NOMO-1 treated with DMSO at 0.1 percent for 48 hours (cell line): ENCODE data around the gene SUFU.
A peak's percentile ranks its signal among the peaks of the same experiment; 100 is the strongest.

Experiments used
- DNase-seq: peaks from one replicate; lab custom pipeline; 2025; ENCODE audit not compliant: unreplicated experiment; lab: John Stamatoyannopoulos, UW

SUFU gene

GRCh38 chr10:102615361-102615760 is 111.6 kb downstream of the SUFU start:
- no peak for DNase-seq

- peak; percentile 5 for DNase-seq
Observed at GRCh38 chr10:102616066-102616770, 112.4 kb downstream of the SUFU start.

GRCh38 chr10:102617041-102617440 is 113.3 kb downstream of the SUFU start:
- DNase-seq = no peak

GRCh38 chr10:102617816-102618215 is 114.0 kb downstream of the SUFU start:
- DNase-seq = no peak

- no peak for DNase-seq
Observed at GRCh38 chr10:102619281-102619981, 115.7 kb downstream of the SUFU start.

GRCh38 chr10:102620138-102620590 is 116.4 kb downstream of the SUFU start:
- no peak for DNase-seq

GRCh38 chr10:102620591-102621442 is 117.0 kb downstream of the SUFU start:
- no peak for DNase-seq

GRCh38 chr10:102621443-102622325 is 117.9 kb downstream of the SUFU start:
- no peak for DNase-seq

GRCh38 chr10:102624094-102624493 is 120.3 kb downstream of the SUFU start:
- no peak for DNase-seq

- DNase-seq = no peak
Observed at GRCh38 chr10:102624751-102625645, 121.2 kb downstream of the SUFU start.

- DNase-seq = no peak
Observed at GRCh38 chr10:102626026-102626685, 122.4 kb downstream of the SUFU start.

GRCh38 chr10:102627291-102627735 is 123.5 kb downstream of the SUFU start:
- DNase-seq = no peak

- no peak for DNase-seq
Observed at GRCh38 chr10:102627736-102628293, 124.0 kb downstream of the SUFU start.

GRCh38 chr10:102628451-102628911 is 124.7 kb downstream of the SUFU start:
- no peak for DNase-seq

GRCh38 chr10:102629661-102630614 is 126.2 kb downstream of the SUFU start:
- DNase-seq = no peak

GRCh38 chr10:102630663-102631062 is 126.9 kb downstream of the SUFU start:
- no peak for DNase-seq
